Posterior cingulate gyrus (tissue), 11 donors: ENCODE results near the gene CDH19.
"Not testable (repeated sequence)": the region's sequence is repeated elsewhere in the genome, so short reads cannot be mapped to it uniquely, and the experiment has no call there.

ENCODE experiments used
- DNase-seq, 10 donors: peaks; one replicate each; pipeline versions ENCODE4 v3.0.0 to v3.0.0-alpha.2; 2020 to 2021; ENCODE audit warnings: mixed read lengths in 3 of 10
- intact Hi-C: fragments of 100-400 bp; cut with DNase I; formaldehyde crosslinking; loops from one replicate; pipeline ENCODE4 v1.15.1; 2023

The CDH19 gene

DNA sequence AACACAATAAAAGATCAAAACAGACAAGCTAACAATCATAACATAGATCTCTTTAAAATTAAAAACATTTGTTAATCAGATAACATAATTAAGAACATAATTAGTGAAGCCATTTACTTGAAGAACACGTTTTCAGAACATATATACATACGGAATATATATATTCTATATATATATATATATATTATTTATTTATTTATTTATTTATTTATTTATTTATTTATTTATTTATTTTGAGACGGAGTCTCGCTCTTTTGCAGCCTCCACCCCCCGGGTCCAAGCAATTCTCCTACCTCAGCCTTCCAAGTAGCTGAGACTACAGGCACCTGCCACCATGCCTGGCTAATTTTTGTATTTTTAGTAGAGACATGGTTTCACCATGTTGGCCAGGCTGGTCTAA lies 137.7 kb downstream of the CDH19 start:
- intact Hi-C loops, DNase-seq: not testable (repeated sequence)

DNA sequence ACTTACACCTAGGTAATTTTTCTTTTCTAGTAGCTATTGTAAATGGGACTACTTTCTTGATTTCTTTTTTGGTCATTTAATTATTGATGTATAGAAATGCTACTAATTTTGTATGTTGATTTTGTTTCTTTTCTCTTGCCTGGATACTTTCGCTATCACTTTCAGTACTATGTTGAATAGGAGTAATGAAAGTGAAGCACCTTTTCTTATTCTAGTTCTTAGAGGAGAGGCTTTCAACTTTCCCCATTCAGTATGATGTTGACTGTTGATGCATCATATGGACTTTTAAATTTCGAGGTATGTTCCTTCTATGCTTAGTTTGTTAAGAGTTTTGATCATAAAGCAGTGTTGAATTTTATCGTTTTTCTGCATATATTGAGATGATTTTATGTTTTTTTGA lies 142.5 kb downstream of the CDH19 start:
- no peak for DNase-seq

DNA sequence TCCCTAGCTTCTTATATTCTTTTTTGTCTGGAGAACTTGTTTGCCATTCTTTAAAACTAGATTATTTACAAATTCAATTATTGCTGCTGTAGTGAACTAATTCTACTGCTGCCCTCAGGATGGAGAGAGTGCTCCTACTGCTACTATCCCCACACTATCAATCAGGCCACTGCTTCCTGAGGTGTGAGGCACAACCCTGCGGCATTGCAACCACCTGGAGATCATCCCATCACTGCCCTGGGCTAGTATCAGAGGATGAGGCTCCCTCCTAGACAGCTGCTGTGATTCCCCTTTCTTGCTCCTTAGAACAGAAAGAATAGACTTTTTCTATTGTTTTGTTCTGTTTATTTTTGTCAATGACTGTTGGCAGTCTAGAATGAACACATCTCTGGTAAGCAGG lies 146.6 kb downstream of the CDH19 start:
- no peak for DNase-seq
- intact Hi-C loops = no loop called here

More for the DNA sequence above, 142.5 kb downstream of the CDH19 start:
- intact Hi-C loops = no loop called here
